ENCODE results near the gene AMIGO3. TPM values are rescaled to one million over a fixed set of nuclear protein-coding genes. Genes with fewer than 3 reads are reported as not detected.

AMIGO3 gene
- total and polyA plus RNA-seq, 2 of the 8 experiments (the other 6 are each of a cell fraction or from before 2014, with no cell fraction given), result 1.6 to 8.8 TPM

DNA sequence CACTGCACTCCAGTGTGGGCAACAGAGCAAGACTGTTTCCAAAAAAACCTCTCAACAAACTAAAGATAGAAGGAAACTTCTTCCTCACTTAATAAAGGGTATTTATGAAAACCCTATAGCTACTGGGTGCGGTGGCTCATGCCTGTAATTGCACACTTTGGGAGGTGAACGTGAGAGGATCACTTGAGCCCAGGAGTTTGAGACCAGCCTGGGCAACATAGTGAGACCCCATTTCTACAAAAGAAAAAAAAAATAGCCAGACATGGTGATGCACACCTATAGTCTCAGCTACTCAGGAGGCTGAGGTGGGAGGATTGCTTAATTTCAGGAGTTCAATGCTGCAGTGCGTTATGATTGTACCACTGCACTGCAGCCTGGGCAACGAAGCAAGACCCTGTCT, 44.5 kb upstream of the AMIGO3 start:
- no peak overlapping the region for H3K18ac ChIP-seq (ENCODE audit: extremely low read depth, low read length)
- no peaks in the 10 kb centered on the region for H3K23me2 ChIP-seq (ENCODE audit: low read depth, low read length)
- FAIRE-seq (no peak), DNase-seq (ENCODE audit: low read depth in 1 of 2, low spot score in 2 of 2) (no peak)
- H3K56ac ChIP-seq (replicated peaks; ENCODE audit: insufficient read length, low read depth, low read length), result no peak overlapping the region
- CTCF ChIA-PET (ENCODE audit: partially characterized antibody), result interaction anchor here (0.6 to 0.8 kb wide), 2 partner anchors 14 to 41 kb away, joined by 3 to 4 read pairs; no protein-coding TSS in a partner anchor
- no peak overlapping the region for H3K27ac ChIP-seq (ENCODE audit: low read depth, low read length)
- H3K9me3 ChIP-seq (ENCODE audit: insufficient read depth in 2 of 2, low read depth in 1 of 2, low read length in 1 of 2), result no peaks in the 10 kb centered on the region
- no peak overlapping the region for H2BK5ac ChIP-seq (ENCODE audit: low read depth, low read length)
- H3K4me1 ChIP-seq (replicated peaks in 1 of 4; ENCODE audit: control insufficient read depth in 3 of 4, insufficient read depth in 4 of 4, low read length in 3 of 4), result no peaks in the 10 kb centered on the region
- no peak overlapping the region for H4K5ac ChIP-seq (ENCODE audit: insufficient read length, low read depth, low read length)
- H2BK20ac ChIP-seq (ENCODE audit: low read length), result no peak overlapping the region
- H3K14ac ChIP-seq (ENCODE audit: insufficient read length), result no peak overlapping the region
- no peak overlapping the region for H4K8ac ChIP-seq (ENCODE audit: extremely low read depth, insufficient read depth, low read length)
- no peak overlapping the region for H2AK5ac ChIP-seq (ENCODE audit: low read depth, low read length)
- no peak overlapping the region for H4K91ac ChIP-seq (replicated peaks; ENCODE audit: insufficient read length, low read length)
- 94% methylated on average over 4 of the region's 4 CpGs; no CpG with 5 or more reads in 1 of the 2 experiments for WGBS, 2 experiments (ENCODE audit: extremely low coverage in 1 of 2, insufficient coverage in 1 of 2, insufficient read length in 1 of 2, insufficient replicate concordance in 2 of 2, low coverage in 1 of 2, low lambda C conversion rate in 2 of 2, missing lambda C conversion rate in 1 of 2)
- H3K4me3 ChIP-seq (ENCODE audit: extremely low read depth in 1 of 4, insufficient read depth in 2 of 4, low read depth in 3 of 4, low read length in 4 of 4), result no peak overlapping the region
- H4K20me1 ChIP-seq (replicated peaks in 1 of 2; ENCODE audit: control insufficient read depth in 1 of 2, insufficient read depth in 2 of 2, low read length in 2 of 2), result peaks cover 0 to 4% of the 10 kb centered on the region in 2 experiments
- no peaks in the 10 kb centered on the region for H3K36me3 ChIP-seq (ENCODE audit: control insufficient read depth in 2 of 4, insufficient read depth in 4 of 4, low read length in 3 of 4)
- H2BK15ac ChIP-seq (ENCODE audit: low read length), result no peak overlapping the region
- no peak overlapping the region for H3K4ac ChIP-seq (replicated peaks; ENCODE audit: insufficient read length, low read depth, low read length)
- H2BK12ac ChIP-seq (ENCODE audit: low read depth, low read length), result no peak overlapping the region
- peaks cover 0 to 64% of the 10 kb centered on the region in 2 experiments; a peak in 3 of 4 replicates for H3K79me2 ChIP-seq (ENCODE audit: control insufficient read depth in 1 of 2, insufficient read depth in 2 of 2, low read length in 2 of 2)
- POLR2A ChIA-PET (ENCODE audit: partially characterized antibody), result interaction anchor here (1.5 kb wide), 1 partner anchor 19 kb away, joined by 3 read pairs; no protein-coding TSS in a partner anchor
- no peak overlapping the region for H2AFZ ChIP-seq (ENCODE audit: low read length)
- H2BK120ac ChIP-seq (replicated peaks; ENCODE audit: low read depth, low read length), result no peak overlapping the region
- H3K23ac ChIP-seq (ENCODE audit: insufficient read length), result no peak overlapping the region
- H3K79me1 ChIP-seq (ENCODE audit: low read depth, low read length), result peaks cover 3% of the 10 kb centered on the region; the same call in 1 of the 2 replicates
- H3K4me2 ChIP-seq (ENCODE audit: insufficient read depth in 1 of 2, low read depth in 2 of 2, low read length in 2 of 2), result no peak overlapping the region
- no peak overlapping the region for H3K9ac ChIP-seq (replicated peaks in 1 of 4; ENCODE audit: extremely low read depth in 1 of 4, low read depth in 3 of 4, low read length in 3 of 4)
- no peaks in the 10 kb centered on the region for H3K27me3 ChIP-seq (replicated peaks in 1 of 4; ENCODE audit: control insufficient read depth in 3 of 4, extremely low read depth in 1 of 4, insufficient read depth in 3 of 4, low read length in 3 of 4)
- no peak for TF ChIP-seq TAF1 (IDR thresholded peaks at IDR 0.05; ENCODE audit: low read depth, low read length)
- no peak for TF ChIP-seq TCF12 (IDR thresholded peaks at IDR 0.05; ENCODE audit: low read depth, low read length)
- no peak for TF ChIP-seq SAP30 (IDR thresholded peaks at IDR 0.05; ENCODE audit: insufficient read depth, insufficient replicate concordance, low read length)
- TF ChIP-seq, protein P1, sequence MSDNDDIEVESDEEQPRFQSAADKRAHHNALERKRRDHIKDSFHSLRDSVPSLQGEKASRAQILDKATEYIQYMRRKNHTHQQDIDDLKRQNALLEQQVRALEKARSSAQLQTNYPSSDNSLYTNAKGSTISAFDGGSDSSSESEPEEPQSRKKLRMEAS (IDR thresholded peaks at IDR 0.05), result no peak
- no peak for TF ChIP-seq SP2 (IDR thresholded peaks at IDR 0.05; ENCODE audit: low read length)
- no peak for TF ChIP-seq SRF (IDR thresholded peaks at IDR 0.05; ENCODE audit: low read depth, low read length)
- no peak for TF ChIP-seq SP1 (IDR thresholded peaks at IDR 0.05; ENCODE audit: low read depth, low read length)
